HG02938 (cell line): ENCODE results near the gene PRICKLE4.
"Not testable (repeated sequence)": the region's sequence is repeated elsewhere in the genome, so short reads cannot be mapped to it uniquely, and the experiment has no call there.

ENCODE experiments used
- ATAC-seq: cut with Tn5 transposase; IDR thresholded peaks from one replicate; pipeline ENCODE4 v1.9.1; 2021; ENCODE audit warnings: mild to moderate bottlenecking, moderate library complexity; ENCODE audit not compliant: unreplicated experiment

The PRICKLE4 gene

DNA sequence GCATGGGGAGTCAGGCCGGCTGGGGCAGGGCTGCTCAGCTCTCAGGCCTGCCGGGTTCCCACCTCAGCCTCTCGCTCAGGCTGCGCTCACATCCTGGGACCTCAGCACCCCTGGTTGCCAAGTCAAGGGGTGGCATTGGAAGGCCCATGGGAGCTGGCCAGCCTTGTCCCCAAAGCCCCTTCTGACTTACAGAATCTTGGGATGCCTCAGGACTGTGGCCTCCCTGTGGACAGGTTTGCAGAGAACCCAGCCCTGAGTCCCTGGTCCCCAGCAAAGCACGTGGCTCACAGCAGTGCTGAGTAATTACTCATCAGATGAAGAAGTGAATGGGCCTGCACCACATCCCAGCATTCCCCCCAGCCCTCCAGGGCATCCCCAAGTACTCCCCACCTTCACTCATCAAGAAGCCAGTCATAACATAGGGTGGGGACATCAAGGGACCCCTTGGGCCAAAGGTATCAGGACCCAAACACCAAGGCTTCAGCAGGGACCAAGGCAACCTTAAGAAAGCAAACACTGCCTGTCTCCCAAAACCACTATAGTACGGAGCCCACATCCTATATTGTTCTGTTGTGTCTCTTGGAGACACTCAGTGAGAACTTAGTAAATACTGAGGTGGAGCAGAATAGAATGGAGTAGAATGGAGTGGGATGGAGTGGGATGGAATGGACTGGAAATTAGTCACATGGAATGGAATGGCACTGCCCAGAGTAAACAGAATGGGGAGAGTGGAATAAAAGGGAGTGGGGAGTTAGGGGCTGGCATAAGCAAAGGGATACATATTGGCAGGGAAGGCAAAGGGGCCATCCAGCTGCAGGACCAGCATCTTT lies 37.0 kb upstream of the PRICKLE4 start:
- ATAC-seq: no peak

DNA sequence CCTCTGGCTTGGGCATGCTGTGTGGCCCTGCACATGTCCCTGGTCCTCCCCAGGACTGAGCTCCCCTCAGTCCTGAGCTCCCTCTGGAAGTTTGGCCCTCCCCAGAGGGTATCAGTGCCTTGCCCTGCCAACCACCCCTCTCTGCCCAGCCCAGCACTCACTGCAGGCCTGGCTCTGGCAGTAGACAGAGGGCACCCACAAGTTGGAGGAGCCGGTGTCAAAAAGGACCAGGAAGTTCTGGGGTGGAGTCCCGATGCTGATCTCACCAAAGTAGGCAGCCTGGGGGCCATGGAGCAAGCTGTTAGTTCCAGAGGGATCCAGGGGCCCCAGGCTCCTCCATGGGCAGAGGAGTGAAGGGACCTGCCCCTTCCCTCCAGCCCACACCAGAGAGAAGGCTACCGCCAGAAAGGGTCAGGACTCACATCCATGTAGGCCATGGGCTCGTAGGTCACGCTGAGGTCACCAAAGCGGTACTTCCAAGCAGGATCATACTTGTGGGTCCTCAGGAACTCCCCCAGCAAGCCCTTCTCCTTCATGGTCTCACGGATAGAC lies 36.3 kb upstream of the PRICKLE4 start:
- no peak for ATAC-seq

GRCh38 chr6:41746107-41746506 lies 34.5 kb upstream of the PRICKLE4 start:
- ATAC-seq: no peak

- ATAC-seq: no peak
Observed at GRCh38 chr6:41747256-41748101, 33.1 kb upstream of the PRICKLE4 start, which contains the start of gene PGC. Gene PGC (minus strand): TSS chr6:41747397. CDS start chr6:41747334, 63 bp downstream.

DNA sequence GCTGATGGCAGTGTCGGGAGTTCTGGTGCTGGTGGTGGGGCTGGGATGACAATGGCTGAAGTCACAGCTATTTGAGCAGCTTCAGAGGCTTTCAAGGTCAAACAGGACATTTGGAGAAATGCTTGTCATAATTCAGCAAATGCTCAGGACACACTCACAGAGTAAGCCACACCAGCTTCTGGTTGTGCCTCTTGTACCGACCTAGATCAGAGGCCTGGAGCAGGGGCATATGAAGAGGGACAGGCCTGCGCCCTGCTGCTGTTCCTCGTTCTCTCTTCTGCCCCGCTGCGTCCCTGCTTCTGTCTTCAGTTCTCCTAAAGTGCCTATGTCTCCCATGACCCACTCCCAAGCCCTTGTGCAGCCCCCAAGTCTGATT lies 32.5 kb upstream of the PRICKLE4 start:
- no peak for ATAC-seq

- ATAC-seq: no peak
Observed at GRCh38 chr6:41748542-41748941, 32.0 kb upstream of the PRICKLE4 start.

DNA sequence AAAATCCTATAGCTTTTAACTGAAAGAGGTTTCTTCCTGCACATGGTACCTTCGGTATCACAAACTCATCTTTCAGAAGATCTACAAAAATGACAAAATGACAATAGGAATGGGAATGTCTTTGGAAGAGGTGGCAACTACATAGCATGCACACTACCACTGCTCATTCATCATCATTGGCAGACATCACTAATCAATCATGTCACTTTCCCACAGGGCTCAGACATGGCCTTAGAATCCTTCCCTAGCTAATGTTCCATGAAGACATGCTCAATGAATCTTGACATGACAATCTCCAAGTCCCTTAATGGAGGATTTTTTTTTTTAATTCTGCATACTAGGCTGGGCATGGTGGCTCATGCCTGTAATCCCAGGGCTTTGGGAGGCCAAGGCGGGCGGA lies 30.2 kb upstream of the PRICKLE4 start:
- ATAC-seq: no peak

DNA sequence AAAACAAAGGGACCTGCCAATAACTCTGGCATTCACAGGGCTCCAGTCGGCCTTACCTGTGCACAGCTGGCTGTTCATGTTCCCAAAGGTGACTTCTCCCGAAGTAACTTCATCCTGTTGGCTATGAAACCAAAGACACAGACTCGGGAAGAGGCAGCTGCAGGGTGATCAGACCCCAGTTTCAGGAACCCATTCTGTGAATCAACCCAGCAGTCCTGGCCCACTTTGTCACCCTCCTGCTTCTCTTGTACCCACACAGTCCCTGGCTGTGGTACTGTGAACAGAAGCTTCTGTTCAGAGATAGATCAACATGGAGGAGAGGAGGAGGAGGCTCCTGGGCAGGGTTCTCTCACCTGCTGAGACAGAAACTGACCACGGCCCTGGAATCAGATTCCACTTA lies 24.7 kb upstream of the PRICKLE4 start:
- no peak for ATAC-seq

DNA sequence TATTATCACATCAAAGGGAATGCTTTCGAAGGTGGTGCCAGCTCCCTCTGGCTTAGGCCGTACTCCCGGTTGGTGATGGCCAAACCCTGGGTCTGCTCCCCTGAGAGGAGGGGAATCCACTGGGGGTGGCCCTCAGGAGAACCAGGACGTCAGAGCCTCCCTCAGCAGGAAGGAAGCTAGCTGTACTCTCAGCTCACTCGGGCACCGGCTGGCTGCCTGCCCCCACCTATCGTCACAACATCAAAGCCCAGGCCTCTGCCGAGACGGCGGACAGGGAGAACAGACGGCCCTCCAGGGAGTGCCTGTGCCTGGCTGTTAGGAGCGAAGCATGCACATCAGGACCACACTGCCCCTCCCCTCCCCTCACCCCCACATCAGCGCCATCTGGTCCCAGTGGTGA lies 24.2 kb upstream of the PRICKLE4 start:
- no peak for ATAC-seq

- ATAC-seq: no peak
Observed at GRCh38 chr6:41757271-41757670, 23.3 kb upstream of the PRICKLE4 start.

DNA sequence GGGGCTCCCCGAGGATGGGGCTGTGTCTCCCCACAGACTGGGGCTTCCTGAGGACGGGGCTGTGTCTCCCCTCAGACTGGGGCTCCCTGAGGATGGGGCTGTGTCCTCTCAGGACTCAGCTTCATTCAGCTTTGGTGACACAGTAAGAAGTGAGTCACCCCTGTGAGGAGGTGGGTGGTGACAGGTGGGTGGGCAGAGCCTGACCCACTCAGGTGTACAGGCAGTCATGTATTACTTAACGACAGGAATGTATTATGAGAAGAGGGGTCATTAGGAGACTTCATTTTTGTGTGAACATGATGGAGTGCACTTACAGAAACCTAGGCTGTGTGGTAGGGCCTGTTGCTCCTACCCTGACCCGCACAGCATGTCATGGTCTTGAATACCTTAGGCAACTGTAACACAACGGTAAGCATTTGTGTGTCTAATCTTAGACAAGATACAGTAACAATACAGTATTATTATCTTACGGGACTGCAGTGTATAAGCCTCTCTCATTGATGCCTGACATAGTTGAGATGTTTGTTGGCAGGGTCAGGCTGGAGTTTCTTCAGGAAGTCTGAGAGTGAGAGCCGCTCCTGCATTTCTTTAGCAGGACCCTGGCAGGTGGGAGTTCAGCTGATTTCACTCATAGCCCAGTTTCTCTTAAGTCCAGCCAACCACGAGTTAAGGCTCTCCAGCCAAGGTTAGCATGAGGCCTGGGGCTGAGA lies 22.5 kb upstream of the PRICKLE4 start:
- no peak for ATAC-seq

DNA sequence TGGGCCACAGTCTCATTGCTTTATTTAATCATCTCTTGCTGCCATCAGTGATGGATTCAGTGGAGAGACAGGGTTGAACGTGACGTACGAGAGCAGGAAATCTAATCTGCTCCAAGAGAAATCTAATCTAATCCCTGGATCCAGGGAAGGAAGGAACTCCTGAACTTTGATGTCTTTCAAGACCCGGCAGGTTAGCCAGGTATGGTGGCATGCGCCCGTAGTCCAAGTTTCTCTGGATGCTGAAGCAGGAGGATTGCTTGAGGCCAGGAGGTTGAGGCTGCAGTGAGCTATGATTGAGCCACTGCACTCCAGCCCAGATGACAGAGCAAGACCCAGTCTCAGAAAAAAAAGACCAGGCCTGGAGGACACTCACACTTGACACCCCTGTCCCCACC lies 21.9 kb upstream of the PRICKLE4 start:
- ATAC-seq: no peak

DNA sequence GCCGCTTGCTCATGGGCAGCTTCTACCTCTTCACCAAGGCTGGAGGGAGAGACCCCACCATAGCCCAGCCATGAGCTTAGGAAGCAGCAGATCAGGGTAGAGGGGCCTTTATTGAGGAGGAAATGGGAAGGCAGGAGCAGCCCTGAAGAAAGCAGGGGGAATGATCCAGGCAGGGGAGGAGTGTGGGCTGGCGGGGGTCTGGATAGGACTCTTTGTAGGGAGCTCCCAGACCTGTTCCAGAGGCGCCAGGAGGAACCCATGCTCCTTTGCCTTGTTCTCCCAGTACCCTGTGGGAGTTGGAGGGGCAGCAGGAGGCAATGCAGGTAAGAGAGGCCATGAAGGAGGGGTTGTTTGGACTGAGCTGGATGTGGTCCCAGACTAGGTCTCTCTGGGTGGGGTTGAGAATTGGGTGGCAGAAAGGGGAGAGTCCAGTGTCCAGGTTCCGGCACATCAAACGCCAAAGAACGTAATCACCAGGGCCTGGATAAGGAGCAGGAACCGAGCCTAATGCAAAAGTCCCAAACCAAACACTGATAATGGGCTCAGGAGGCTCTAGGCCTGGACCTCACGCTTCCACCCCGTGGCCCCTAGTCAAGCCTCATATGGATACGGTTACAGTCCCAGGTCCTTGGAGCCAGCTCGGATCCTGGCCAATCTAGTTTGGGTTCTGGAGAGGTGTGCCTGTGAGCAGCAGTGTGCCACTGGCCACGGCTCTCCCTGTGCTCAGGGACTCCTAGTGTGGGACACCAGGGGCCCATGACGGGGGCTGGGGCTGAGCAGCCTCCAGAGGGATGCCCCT lies 21.3 kb upstream of the PRICKLE4 start:
- ATAC-seq: no peak

DNA sequence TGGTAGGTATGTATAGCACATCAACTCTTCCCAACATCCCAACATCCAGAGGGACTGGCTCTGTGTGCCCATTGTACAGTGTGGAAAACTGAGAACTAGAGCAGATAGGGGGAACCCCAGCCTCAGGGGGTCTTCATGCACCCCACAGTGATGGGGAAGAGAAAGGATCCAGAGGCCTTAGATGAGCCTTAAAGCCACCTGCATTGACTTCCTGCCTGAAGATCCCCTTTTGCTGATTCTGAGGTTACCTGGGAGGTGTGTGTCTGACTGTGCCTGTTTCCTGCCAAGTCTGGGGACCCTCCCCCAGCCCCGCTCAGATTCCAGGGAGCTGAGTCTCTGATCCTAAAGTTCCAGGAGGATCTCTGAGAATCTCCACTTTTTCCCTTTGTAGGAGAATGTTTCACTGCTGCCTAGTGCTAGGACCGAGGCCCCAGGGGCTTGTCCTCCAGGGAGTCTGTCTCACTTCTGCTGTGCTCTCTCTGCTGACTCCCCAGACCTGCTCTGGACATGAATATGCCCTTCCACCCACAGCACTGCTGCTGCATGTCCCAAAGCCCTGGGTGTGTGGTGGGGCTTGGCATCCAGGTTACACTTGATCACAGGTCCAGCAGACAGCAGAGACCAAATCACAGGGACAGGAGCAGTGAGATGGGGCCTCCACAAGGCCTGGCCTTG lies 20.5 kb upstream of the PRICKLE4 start:
- ATAC-seq: no peak

GRCh38 chr6:41763470-41763869 lies 17.1 kb upstream of the PRICKLE4 start:
- ATAC-seq: no peak

DNA sequence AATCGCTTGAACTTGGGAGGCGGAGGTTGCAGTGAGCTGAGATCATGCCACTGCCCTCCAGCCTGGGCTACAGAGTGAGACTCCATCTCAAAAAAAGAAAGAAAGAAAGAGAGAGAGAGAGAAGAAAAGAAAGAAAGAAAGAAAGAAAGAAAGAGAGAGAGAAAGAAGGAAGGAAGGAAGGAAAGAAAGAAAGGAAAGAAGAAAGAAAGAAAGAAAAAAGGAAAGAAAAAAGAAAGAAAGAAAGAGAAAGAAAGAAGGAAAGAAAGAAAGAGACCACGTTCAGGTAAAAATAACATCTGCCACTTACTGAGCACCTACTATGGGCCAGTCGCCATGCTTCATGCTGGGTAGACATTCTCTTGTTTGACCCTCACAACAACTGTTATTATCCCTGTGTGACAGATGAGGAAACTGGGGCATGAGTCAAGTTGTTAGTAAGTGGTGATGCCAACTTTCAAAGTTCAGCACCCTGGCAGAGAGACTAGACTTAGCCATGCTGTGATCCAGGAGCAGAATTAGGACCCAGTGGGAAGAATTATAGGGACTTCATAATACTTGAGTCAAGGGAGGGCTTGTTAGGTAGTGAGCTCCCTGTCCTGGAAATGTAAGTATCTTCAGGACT lies 14.4 kb upstream of the PRICKLE4 start:
- ATAC-seq: not testable (repeated sequence)

DNA sequence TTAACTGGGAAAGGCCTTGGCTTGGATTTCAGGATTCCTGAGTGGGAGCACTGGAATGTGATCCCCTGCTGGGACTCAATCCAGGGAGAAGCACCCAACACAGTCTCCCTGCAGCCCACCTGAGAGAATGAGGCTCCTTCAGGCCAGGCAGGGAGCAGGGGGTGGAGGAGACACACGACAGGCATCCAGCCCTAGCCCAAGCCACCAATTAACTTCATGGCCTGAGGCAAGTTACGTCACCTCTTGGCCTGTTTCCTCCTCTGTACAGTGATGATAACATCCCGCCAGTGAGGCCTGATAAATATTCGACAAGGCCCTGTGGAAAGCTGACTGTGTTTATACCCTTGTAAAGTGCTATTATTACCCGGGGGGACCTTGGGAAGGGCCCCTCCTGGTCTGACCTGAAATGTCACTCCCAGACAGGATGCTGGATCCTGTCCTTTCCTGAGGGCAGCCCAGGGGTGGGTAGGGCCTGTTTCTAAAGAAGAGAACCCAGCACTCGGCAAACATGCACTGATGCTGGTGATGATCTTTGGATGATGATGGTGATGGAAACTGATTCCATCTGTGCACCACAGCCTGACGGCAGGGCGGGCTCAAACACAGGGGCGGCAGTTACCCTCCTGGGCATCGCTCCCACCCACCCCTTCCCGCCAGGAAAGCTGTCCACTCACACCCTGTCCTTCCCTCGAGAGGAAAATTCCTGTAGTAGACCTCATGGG lies 13.3 kb upstream of the PRICKLE4 start:
- no peak for ATAC-seq

DNA sequence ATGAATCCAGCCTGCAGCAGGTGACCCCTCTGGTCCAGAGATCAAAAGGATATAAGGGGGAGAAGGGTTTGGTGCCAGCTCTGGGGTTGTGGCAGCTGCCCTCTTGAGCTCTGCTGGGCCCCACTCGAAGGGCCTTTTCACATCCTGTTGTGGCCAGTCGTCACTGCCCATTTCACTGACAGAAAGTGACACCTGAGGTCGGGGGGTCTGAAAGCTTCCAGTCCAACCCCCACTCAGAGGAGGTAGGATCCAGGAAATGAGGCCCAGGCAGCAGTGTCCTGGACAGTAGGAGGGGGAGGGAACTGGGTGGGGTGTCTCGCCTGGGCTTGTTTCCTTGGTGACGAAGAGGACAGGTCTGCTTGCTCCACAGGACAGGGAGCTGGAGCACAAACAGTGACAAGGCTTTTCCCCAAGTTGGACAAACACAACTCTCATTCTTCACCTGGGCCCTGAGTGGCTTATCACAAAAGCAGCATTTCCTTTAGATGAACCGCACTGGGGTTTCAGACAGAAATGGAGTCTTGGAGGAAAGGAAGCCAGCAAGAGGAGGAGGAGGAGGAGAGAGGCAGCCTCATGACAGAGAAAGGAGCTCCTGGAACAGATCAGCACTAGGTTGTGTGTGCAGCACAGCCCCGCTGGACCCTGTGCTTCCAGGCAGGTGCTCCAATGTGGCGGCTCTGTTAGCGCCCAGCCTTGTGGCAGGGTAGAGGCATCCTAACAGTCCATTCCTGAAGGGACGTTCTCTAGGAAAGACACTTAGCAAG lies 11.9 kb upstream of the PRICKLE4 start:
- ATAC-seq: no peak
